Activated T-helper 9 cell treated with anti-CD3 and anti-CD28 coated beads, Interleukin-2, amount 50 U/mL, for 16 hours (primary cell): ENCODE measurements around the gene CCT5.
"Not testable (repeated sequence)": the region's sequence is repeated elsewhere in the genome, so short reads cannot be mapped to it uniquely, and the experiment has no call there.

Source experiments
- DNase-seq: peaks from one replicate; pipeline ENCODE4 v3.0.0-alpha.2; 2020; ENCODE audit warnings: low read depth

Gene CCT5

DNA sequence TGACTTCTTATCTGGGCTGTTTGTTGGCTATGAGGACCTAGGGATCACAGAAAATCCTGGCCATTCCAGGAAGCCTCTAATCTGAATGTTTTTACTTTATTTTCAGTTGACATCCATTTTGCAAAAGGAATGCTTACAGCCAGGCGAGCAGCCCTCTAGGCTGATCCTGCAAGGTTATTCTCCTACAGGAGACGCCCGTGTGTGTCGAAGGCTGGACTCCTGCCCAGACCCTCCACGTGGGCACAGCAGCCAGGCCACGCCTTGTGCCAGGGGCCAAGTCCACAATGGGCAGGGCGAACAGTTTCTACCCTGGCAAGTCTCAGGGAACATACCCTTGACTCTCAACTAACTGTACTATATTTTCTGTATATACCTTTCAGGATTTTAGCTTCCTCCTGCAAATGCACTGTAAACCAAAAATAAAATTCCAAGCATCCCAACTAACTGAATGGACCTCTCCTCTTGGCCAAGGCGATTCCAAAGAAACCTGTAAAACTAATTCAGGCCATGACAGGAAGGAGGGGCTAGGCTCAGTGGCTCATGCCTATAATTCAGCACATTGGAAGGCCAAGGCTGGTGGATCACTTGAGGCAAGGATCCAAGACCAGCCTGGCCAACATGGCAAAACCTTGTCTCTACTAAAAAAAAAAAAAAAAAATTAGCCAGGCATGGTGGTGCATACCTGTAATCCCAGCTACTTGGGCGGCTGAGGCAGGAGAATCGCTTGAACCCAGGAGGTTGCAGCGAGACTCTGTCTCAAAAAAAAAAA is 51.9 kb downstream of the CCT5 start:
- DNase-seq = no peak

DNA sequence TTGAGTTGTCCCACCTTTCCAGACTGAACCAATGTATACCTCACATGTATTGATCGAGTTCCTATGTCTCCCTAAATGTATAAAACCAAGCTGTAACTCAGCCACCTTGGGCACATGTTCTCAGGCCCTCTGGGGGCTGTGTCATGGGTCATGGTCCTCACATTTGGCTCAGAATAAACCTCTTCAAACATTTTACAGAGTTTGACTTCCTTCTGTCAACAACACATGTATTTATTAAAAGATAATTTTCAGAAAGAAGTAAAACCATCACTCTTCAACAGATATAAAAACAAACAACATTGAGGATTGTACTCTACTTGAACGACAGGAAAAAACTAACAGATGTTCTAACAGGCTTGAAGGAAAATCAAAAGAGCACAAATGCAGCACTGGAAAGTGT is 53.1 kb downstream of the CCT5 start:
- DNase-seq = no peak

DNA sequence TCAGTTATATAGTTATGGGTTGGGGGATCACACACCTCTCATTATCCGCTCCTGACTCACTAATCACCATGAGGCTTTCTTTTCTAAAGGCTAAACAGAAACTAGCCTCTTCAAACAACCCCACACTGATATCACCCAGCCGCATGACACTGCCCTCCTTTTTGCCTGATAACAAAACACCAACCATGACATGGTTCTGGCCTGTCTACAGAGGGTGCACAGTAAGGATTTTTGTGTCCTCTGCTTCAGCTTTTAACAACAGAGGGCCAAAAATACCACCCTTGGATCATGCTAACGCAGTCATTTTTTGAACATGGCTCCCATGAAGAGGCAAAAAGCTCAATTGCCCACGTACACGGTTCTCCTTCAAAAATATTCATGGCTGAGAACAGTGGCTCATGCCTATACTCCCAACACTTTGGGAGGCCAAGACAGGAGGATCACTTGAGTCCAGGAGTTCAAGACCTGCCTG is 53.7 kb downstream of the CCT5 start:
- DNase-seq = no peak

DNA sequence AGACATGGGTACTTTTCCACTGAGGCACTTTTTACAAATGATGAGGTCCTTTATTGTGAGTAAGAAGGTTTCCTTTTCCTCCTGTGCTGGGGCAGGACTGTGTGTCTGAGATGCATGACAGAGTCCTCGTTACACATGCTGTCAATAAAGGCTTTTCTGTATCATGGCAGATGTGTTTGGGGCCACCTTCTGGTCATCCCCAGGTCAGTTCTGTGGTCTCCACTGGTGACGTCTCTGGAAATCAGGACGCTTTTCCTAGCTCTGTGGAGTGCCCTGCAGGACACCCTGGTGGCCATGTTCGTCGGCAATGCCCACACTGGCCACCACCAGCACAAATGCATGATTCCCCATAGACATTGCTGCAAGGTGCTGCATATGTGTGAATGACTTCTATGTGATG is 54.9 kb downstream of the CCT5 start:
- DNase-seq = no peak

DNA sequence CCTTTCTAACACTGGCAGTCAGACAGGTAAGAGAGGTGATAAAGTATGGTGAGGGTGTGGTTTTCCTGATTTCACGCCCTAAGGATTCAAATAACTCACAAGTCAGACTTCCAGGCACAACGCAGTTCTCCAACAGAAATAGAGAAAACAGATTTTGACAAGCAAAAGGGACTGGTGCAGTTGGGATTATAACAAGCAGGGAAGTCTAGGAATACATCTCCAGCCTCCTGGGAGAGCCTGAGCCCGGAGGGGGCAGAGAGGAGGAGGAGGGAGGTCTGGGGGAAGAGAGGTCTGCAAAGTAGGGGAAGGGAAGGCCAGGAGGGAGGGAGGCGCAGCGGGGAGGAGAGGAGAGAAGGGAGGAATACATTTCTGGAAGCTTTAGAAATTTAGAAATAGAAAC is 56.0 kb downstream of the CCT5 start:
- DNase-seq = no peak

DNA sequence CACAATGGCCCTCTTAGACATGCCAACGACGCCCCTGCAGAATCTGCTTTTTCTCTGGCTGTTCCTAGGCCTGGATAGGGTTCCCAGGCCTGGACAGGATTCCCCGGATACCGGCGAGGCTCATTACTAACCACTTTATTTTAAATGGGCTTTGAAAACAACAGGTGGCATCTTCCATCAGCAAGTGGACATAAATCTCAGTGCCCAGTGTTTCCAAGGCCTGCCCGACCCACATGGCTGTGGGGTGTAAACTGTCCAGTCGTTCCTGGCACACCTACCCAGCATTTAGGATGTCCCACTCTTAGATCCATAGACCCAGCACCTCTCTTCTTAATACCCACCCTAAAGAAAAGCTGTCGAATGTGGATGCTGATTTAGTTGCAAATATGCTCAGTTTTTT is 56.7 kb downstream of the CCT5 start:
- no peak for DNase-seq

DNA sequence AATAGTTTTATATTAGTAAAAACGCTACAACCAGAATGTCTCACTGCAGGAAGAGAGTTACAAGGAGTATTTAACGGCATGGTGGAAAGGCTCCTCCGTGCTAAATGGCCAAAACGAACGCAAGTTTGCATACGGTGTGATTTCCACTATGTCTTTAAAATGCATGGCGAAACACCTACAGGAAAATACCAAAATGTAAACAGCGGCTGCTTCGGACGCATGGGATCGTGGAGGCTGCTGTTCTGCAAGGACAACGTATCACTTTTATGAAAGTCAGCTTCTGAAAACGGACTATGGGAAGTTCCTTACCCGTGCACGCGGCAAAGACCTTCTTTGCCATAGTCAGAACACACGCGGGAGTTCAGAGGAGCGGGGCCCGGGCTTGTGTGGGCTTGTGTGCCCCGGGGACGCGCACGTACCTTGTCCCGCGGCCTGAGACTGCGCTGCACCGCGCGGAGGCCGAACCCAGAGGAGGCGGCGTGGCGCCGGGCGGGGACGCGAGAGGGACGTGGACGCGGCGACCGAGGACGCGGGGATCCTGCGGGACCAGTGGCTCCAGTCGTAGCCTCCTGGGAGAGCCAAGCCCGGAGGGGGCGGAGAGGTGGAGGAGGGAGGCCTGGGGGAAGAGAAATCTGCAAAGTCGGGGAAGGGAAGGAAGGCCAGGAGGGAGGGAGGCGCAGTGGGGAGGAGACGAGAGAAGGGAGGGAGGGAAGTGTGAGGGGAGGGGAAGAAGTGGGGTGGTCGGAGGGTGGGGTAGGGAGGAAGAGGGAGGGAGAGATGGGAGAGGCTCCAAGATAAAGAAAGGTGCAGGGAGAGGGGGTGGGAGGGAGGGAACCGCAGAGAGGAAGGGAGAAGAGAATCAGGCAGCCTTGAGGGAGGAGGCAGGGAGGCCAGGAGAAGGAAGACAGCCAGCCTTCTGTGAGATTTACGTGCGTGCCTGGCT is 57.4 kb downstream of the CCT5 start, which contains the start of gene CMBL:
TSS of gene CMBL (minus strand) at position 697 of the 943 bp plus-strand sequence. CDS start 17,140 bp downstream, outside the sequence.
- DNase-seq = no peak

DNA sequence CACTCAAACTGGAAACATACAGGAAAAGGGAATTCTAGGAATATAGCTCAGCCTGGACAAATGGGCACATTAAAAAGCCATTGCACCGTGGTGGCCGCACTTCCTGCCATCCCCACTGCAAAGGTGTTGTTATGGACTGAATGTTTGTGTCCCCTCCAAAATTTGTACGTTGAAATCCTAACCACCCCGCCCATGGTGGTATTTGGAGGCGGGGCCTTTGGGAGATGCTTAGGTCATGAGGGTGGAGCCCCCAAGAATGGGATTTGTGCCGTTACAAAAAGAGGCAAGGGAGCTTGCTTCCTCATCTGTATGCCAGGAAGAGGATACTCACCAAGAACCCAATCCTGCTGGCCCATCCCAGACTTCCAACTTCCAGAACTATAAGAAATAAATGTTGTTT is 58.8 kb downstream of the CCT5 start:
- no peak for DNase-seq

DNA sequence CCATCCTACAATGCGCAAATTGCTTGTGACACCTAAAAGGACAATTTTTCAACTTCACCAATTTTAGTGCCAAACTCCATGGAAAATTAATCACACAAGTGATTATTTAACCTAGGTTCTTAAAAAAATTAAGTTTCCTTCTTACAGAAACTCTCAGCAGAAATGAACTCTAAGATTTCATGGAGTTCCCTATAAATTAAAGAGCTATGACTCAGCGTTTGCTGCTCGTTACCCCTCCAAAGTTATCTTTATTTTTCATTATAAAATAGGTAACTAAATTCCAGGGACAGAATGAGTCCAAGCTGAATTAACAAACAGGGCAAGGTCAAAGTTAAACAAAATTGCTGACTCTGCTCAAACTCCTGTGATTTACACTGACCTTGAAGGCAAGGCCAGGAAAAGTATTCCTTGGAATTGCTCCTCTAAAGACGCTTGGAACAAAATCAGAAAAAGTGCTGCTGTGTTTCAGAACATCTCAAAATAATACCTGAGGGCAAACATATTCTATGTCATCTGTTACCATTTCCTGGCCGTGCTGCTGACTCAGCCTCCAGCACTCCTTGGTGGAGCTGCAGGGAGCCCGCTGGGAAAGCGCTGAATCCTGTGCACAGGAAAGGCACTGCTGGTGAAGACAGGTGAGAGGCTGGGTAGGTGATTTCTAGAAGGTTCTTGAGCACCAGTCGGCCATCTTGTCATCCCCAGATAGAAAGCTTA is 60.1 kb downstream of the CCT5 start:
- no peak for DNase-seq

DNA sequence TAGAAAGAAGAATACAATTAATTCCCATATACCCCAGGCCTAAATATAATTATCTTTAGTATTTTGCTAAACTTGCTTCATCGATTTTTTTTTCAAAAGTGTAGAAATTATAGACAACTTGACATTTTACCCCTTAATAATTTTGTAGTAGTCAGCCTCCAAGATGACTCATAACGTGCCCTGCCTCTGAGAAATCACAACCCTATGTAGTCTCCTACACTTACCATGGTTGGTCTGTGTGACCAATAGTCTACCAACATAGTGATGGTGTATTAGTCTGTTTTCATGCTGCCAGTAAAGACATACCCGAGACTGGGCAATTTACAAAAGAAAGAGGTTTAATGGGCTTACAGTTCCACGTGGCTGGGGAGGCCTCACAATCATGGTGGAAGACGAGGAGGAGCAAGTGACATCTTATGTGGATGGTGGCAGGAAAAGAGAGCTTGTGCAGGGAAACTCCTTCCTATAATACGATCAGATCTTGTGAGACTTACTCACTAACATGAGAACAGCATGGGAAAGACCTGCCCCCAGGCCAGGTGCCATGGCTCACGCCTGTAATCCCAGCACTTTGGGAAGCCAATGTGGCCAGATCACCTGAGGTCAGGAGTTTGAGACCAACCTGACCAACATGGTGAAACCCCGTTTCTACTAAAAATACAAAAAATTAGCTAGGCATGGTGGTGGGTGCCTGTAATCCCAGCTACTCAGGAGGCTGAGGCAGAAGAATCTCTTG is 60.9 kb downstream of the CCT5 start:
- DNase-seq = not testable (repeated sequence)

DNA sequence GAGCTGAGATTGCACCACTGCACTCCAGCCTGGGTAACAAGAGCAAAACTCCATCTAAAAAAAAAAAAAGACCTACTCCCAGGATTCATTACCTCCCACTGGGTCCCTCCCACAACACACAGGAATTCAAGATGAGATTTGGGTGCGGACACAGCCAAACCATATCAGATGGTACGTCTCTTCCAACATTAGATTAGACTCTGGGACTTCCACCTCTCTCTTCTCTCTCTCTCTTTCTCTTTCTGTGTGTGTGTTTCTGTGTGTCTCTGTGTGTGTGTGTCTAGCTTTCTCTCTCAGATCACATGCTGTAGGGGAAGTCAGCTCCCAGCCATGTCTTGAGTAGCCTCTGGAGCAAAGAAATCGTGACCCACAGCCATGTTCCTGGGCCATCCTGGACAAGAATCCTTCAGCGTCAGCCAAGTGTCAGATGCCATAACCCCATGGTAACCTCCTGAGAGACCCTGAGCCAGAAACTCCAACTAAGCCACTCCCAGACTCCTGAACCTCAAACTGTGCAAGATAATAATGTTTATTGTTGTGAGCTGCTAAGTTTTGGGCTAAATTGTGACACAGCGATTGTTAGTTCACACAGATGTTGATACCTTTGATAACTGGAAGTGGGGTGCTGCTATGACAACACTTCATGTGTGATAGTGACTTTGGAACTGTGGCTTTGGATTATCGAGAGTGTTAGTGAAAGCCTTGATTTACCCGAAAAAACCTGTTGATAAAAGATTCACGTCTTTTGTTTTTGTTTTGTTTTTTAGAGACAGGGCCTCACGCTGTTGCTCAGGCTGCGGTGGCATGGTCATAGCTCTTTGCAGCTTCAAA is 61.7 kb downstream of the CCT5 start:
- no peak for DNase-seq

DNA sequence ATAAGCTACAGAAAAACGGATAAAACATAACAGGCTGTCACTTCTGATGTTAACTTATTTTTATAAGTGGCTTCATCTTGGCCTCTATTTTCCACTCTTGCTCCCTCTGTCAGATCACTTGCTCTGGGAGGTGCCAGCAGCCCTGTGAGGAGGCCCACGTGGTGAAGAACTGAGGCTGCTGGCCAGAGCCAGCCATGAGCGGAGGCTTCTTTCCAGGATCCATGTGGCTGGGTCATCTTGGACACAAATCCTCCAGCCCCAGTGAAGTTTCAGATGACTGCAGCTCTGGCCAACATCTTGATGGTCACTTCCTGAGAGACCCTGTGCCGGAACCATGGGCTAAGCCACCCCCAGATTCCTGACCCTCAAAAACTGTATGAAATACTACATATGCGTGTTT is 65.1 kb downstream of the CCT5 start:
- DNase-seq = no peak
